D721Med (cell line): ENCODE measurements around the gene MAST1.

ENCODE experiments used
- DNase-seq: peaks from one replicate; pipeline ENCODE4 v3.0.0; 2011; ENCODE audit warnings: low spot score; ENCODE audit not compliant: insufficient read length
- FAIRE-seq: peaks from 2 replicates; lab custom pipeline; 2011; peaks lifted over from hg19 to GRCh38; lab: Jason Lieb, UNC
- TF ChIP-seq, protein P1 (sequence below): IDR thresholded peaks from 2 replicates; pipeline ENCODE4 v1.5.1; 2012; ENCODE audit warnings: mild to moderate bottlenecking, control low read depth; ENCODE audit not compliant: insufficient read depth; ENCODE audit errors: missing control alignments

MAST1 gene

GRCh38 chr19:12836529-12836863 is 1.8 kb upstream of the MAST1 start:
- FAIRE-seq (no peak), DNase-seq (no peak)
- TF ChIP-seq, protein P1, sequence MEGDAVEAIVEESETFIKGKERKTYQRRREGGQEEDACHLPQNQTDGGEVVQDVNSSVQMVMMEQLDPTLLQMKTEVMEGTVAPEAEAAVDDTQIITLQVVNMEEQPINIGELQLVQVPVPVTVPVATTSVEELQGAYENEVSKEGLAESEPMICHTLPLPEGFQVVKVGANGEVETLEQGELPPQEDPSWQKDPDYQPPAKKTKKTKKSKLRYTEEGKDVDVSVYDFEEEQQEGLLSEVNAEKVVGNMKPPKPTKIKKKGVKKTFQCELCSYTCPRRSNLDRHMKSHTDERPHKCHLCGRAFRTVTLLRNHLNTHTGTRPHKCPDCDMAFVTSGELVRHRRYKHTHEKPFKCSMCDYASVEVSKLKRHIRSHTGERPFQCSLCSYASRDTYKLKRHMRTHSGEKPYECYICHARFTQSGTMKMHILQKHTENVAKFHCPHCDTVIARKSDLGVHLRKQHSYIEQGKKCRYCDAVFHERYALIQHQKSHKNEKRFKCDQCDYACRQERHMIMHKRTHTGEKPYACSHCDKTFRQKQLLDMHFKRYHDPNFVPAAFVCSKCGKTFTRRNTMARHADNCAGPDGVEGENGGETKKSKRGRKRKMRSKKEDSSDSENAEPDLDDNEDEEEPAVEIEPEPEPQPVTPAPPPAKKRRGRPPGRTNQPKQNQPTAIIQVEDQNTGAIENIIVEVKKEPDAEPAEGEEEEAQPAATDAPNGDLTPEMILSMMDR = no peak

- TF ChIP-seq, protein P1 = no peak
- no peak for DNase-seq
Observed at GRCh38 chr19:12837225-12837624, 1.1 kb upstream of the MAST1 start.

GRCh38 chr19:12838886-12839756 is 806 bp downstream of the MAST1 start:
- FAIRE-seq (no peak), DNase-seq (no peak)
- TF ChIP-seq, protein P1 = no peak

More at GRCh38 chr19:12837225-12837624, 1.1 kb upstream of the MAST1 start:
- no peak for FAIRE-seq

DNA sequence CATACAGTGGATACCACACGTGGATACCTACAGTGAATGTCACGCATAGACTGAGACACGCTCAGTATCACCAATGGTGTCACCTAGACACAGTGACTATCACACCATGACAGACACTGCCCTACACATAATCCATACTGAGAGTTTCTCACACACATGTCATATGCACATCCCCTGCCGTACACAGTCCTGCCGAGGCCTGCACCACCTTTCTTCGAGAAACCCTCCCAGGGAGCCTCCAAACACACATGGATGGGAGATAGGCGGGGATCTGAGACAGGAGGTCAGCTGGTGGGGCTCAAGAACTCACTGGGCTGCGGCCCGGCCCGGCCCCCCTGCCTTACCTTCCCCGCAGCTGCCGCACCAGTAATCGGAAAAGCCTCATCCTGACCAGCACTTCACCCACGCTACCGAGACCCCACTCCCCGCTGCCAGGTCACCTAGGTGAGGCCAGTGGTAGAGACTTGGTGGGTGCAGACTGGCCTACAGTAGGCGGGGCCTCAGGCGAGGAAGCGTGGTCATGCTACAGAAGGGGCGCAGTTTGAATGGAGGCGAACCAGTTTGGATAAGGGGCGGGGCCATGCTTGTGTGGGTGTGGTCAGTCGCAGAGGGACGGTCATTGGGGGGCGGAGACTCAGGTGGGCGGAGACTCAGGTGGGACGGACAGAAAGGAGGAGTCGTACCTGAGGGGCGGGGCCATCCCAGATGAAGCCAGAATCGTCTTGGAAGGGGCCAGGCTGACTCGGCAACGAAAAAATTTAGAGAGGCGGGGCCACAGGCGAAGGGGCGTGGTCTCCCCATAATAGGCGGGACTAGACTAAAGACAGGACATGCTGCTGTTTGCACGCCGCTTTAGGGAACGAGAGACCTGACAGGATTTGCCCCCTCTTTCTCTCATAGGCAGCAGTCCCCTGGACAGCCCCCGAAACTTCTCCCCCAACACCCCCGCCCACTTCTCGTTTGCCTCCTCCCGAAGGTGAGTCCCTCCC is 2.1 kb downstream of the MAST1 start:
- DNase-seq = no peak
- FAIRE-seq = no peak

GRCh38 chr19:12841094-12841493 is 2.8 kb downstream of the MAST1 start:
- no peak for DNase-seq
- TF ChIP-seq, protein P1 = no peak

More for the DNA sequence above, 2.1 kb downstream of the MAST1 start:
- TF ChIP-seq, protein P1 = no peak

GRCh38 chr19:12842511-12842910 is 4.2 kb downstream of the MAST1 start:
- no peak for DNase-seq
- TF ChIP-seq, protein P1 = no peak
- no peak for FAIRE-seq

More at GRCh38 chr19:12841094-12841493, 2.8 kb downstream of the MAST1 start:
- FAIRE-seq = no peak
